ENCODE results near the gene PGD. TPM values are rescaled to one million over a fixed set of nuclear protein-coding genes. Genes with fewer than 3 reads are reported as not detected.

The PGD gene
- total and polyA plus RNA-seq, 2 donors (not counting 1 experiment from before 2014, with no cell fraction given), result 13.7 to 56.7 TPM

GRCh38 chr1:10360045-10360444 lies 38.8 kb upstream of the PGD start:
- WGBS (ENCODE audit: insufficient coverage), result no CpG with 5 or more reads among the region's 1 CpG
- no peak for ATAC-seq (ENCODE audit: low read depth)
- Histone ChIP-seq H3K9ac (ENCODE audit: low read length) (no peak overlapping the region), H2AFZ (ENCODE audit: insufficient read depth, low read depth, low read length, poor library complexity, severe bottlenecking) (no peak overlapping the region), H3K27me3 (replicated peaks in 1 of 4; ENCODE audit: control extremely low read depth in 1 of 4, control insufficient read depth in 3 of 4, insufficient read depth in 4 of 4, low read length in 3 of 4) (no peaks in the 10 kb centered on the region), H4K20me1 (ENCODE audit: control insufficient read depth, insufficient read depth, low read length, poor library complexity, severe bottlenecking) (no peaks in the 10 kb centered on the region), H3K36me3 (replicated peaks in 1 of 2; ENCODE audit: control extremely low read depth in 1 of 2, control insufficient read depth in 1 of 2, extremely low read depth in 1 of 2, insufficient read depth in 2 of 2, low read length in 1 of 2) (no peaks in the 10 kb centered on the region), H3K9me3 (ENCODE audit: control extremely low read depth in 1 of 3, control insufficient read depth in 2 of 3, insufficient read depth in 1 of 3, low read length in 2 of 3) (no peaks in the 10 kb centered on the region), H3K4me1 (ENCODE audit: control insufficient read depth in 2 of 2, insufficient read depth in 2 of 2, low read length in 2 of 2) (no peaks in the 10 kb centered on the region), H3K4me2 (replicated peaks; ENCODE audit: low read depth, low read length, poor library complexity, severe bottlenecking) (no peak overlapping the region), H3K4me3 (ENCODE audit: control extremely low read depth in 1 of 5, extremely low read depth in 1 of 5, insufficient read depth in 1 of 5, low read depth in 2 of 5, low read length in 4 of 5) (no peak overlapping the region), H3K79me2 (ENCODE audit: control insufficient read depth, insufficient read depth, low read length) (no peaks in the 10 kb centered on the region), H3K27ac (ENCODE audit: low read length in 2 of 2) (no peak overlapping the region)
- Mint-ChIP-seq H3K27ac (no peak overlapping the region), H3K4me3 (no peak overlapping the region), H3K4me1 (no peaks in the 10 kb centered on the region), H3K9me3 (ENCODE audit: insufficient read depth) (no peaks in the 10 kb centered on the region), H3K27me3 (no peaks in the 10 kb centered on the region)
- POLR2A ChIA-PET, result no interaction called here
- no peak for DNase-seq
- no peak for TF ChIP-seq EZH2 (IDR thresholded peaks at IDR 0.05; ENCODE audit: borderline replicate concordance, insufficient read depth, low read depth, low read length, poor library complexity, severe bottlenecking)
- intact Hi-C loops (cut with micrococcal nuclease), result no loop called here
- CTCF ChIA-PET, result interaction anchor here (0.5 to 1.3 kb wide), 2 partner anchors 17 to 354 kb away, joined by 3 read pairs; no protein-coding TSS in a partner anchor

DNA sequence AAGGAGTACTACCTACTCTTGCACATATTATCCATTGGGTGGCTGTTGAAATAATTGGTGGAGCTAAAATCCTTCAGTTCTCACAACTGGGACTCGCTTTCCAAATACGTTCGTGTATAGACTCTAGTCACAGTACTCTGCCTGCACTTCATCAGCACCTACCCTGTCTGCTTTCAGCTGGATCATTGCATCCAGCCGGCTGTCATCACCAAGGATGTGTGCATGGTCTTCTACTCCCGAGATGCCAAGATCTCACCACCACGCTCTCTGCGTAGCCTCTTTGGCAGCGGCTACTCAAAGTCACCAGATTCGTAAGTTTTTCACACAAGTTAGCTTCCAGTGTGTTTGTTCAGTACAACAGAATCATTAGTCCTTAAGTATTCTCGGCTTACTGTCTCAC lies 37.3 kb upstream of the PGD start:
- Histone ChIP-seq H3K9ac (ENCODE audit: low read length) (no peak overlapping the region), H3K9me3 (ENCODE audit: control extremely low read depth in 1 of 3, control insufficient read depth in 2 of 3, insufficient read depth in 1 of 3, low read length in 2 of 3) (no peaks in the 10 kb centered on the region), H3K4me2 (replicated peaks; ENCODE audit: low read depth, low read length, poor library complexity, severe bottlenecking) (no peak overlapping the region), H3K36me3 (replicated peaks in 1 of 2; ENCODE audit: control extremely low read depth in 1 of 2, control insufficient read depth in 1 of 2, extremely low read depth in 1 of 2, insufficient read depth in 2 of 2, low read length in 1 of 2) (peaks cover 2 to 5% of the 10 kb centered on the region in 2 experiments), H3K79me2 (ENCODE audit: control insufficient read depth, insufficient read depth, low read length) (no peaks in the 10 kb centered on the region), H4K20me1 (ENCODE audit: control insufficient read depth, insufficient read depth, low read length, poor library complexity, severe bottlenecking) (no peaks in the 10 kb centered on the region), H3K4me3 (ENCODE audit: control extremely low read depth in 1 of 5, extremely low read depth in 1 of 5, insufficient read depth in 1 of 5, low read depth in 2 of 5, low read length in 4 of 5) (no peak overlapping the region), H2AFZ (ENCODE audit: insufficient read depth, low read depth, low read length, poor library complexity, severe bottlenecking) (no peak overlapping the region), H3K27me3 (replicated peaks in 1 of 4; ENCODE audit: control extremely low read depth in 1 of 4, control insufficient read depth in 3 of 4, insufficient read depth in 4 of 4, low read length in 3 of 4) (no peaks in the 10 kb centered on the region), H3K27ac (ENCODE audit: low read length in 2 of 2) (no peak overlapping the region), H3K4me1 (ENCODE audit: control insufficient read depth in 2 of 2, insufficient read depth in 2 of 2, low read length in 2 of 2) (no peaks in the 10 kb centered on the region)
- no peak overlapping the region for H3K4me3 Mint-ChIP-seq
- ChIA-PET POLR2A (no interaction called here), CTCF (no interaction called here)
- intact Hi-C loops (cut with micrococcal nuclease), result no loop called here
- ATAC-seq (ENCODE audit: low read depth), result no peak
- no peak for TF ChIP-seq EZH2 (IDR thresholded peaks at IDR 0.05; ENCODE audit: borderline replicate concordance, insufficient read depth, low read depth, low read length, poor library complexity, severe bottlenecking)
- TF ChIP-seq CTCF (IDR thresholded peaks at IDR 0.05), result no peak
- WGBS (ENCODE audit: insufficient coverage), result over 99% methylated on average over 10 of the region's 10 CpGs
- H3K9me3 Mint-ChIP-seq (ENCODE audit: insufficient read depth), result no peaks in the 10 kb centered on the region
- DNase-seq, result no peak
- no peaks in the 10 kb centered on the region for H3K27me3 Mint-ChIP-seq
- H3K4me1 Mint-ChIP-seq, result no peaks in the 10 kb centered on the region
- no peak overlapping the region for H3K27ac Mint-ChIP-seq

All from B cell (primary cell).